Body of pancreas (tissue), 4 donors: ENCODE measurements around the gene RBM20. TPM values are rescaled to one million over a fixed set of nuclear protein-coding genes. Genes with fewer than 3 reads are reported as not detected.
A peak's percentile ranks its signal among the peaks of the same experiment; 100 is the strongest.

Source experiments
- ATAC-seq: fragments of 150-250 bp; one replicate; pipeline ENCODE4 v1.9.1; 2016
- DNase-seq, 4 donors: peaks; one replicate each; pipeline ENCODE4 v3.0.0-alpha.2; 2019
- H3K27ac ChIP-seq, 4 donors: fragments of 200-600 bp; sonication (generic); 1 replicate in 3 of 4; 2 replicates in 1 of 4; pipeline versions ENCODE4 v1.5.1 to v1.6.1; 2016 to 2019; ENCODE audit warnings: mild to moderate bottlenecking in 1 of 4, mixed read lengths in 1 of 4, moderate library complexity in 1 of 4
- H3K27me3 ChIP-seq, 2 donors: fragments of 200-600 bp; sonication (generic); one replicate each; pipeline ENCODE4 v1.6.0; 2016; ENCODE audit warnings: mild to moderate bottlenecking in 1 of 2
- H3K36me3 ChIP-seq, 2 donors: fragments of 200-600 bp; sonication (generic); replicated peaks in 1 of 2; 2 replicates each; pipeline ENCODE4 v1.5.1; 2016; ENCODE audit warnings: low read depth in 2 of 2; ENCODE audit not compliant: insufficient read depth in 1 of 2
- H3K4me1 ChIP-seq: fragments of 200-600 bp; sonication (generic); one replicate; pipeline ENCODE4 v1.6.0; 2016
- H3K4me3 ChIP-seq, 2 donors: fragments of 200-600 bp; sonication (generic); 1 replicate in 1 of 2; 2 replicates in 1 of 2; pipeline ENCODE4 v1.5.1; 2016 to 2019
- H3K9me3 ChIP-seq, 3 donors: fragments of 200-600 bp; sonication (generic); 1 replicate in 2 of 3; 2 replicates in 1 of 3; pipeline ENCODE4 v1.5.1; 2016
- CTCF ChIP-seq, 7 experiments: fragments of 450-650 bp in 4 of 7; fragments of 200-600 bp in 3 of 7; sonication (generic) in 3 of 7; IDR thresholded peaks; one replicate each; pipeline ENCODE4 v1.5.1; 2016 to 2019; ENCODE audit warnings: antibody characterized with exemption in 7 of 7
- POLR2A ChIP-seq, 3 donors: fragments of 450-650 bp; IDR thresholded peaks; one replicate each; pipeline ENCODE4 v1.6.1; 2016; ENCODE audit warnings: antibody characterized with exemption in 3 of 3, mild to moderate bottlenecking in 2 of 3
- whole genome bisulfite sequencing, 2 donors: methylation state at CpG; one replicate each; pipeline ENCODE4 v1.1.5; 2017; 5-methylcytosine and 5-hydroxymethylcytosine counted together
- intact Hi-C: fragments of 100-400 bp; cut with DNase I; formaldehyde crosslinking; loops from one replicate; pipeline ENCODE4 v1.15.1; 2023
- total RNA-seq, 2 donors: library from RNA; depleted of rRNA; stranded (reverse); fragments of >200 nt; gene quantifications; one replicate each; pipeline ENCODE4 v1.1.0, GENCODE V29; 2016

RBM20 gene
- total RNA-seq, 2 donors from 2014 or later: 14.5 to 39.4 TPM

GRCh38 chr10:110757586-110757985, 113.5 kb downstream of the RBM20 start:
- H3K36me3 ChIP-seq: no peaks in the 10 kb centered on the region
- ATAC-seq (no peak), DNase-seq (no peak)
- H3K4me3 ChIP-seq: no peak overlapping the region
- H3K27ac ChIP-seq: no peak overlapping the region
- intact Hi-C loops: no loop called here
- no peaks in the 10 kb centered on the region for H3K9me3 ChIP-seq
- TF ChIP-seq POLR2A (IDR thresholded peaks at IDR 0.05): no peak
- no peak for TF ChIP-seq CTCF (IDR thresholded peaks at IDR 0.05)
- H3K27me3 ChIP-seq: no peaks in the 10 kb centered on the region
- peaks cover 7% of the 10 kb centered on the region for H3K4me1 ChIP-seq
- WGBS, 2 donors: 88 to 94% methylated on average over 1 of the region's 1 CpG

GRCh38 chr10:110758128-110758765, 114.1 kb downstream of the RBM20 start:
- Histone ChIP-seq H3K4me1 (peaks cover 7% of the 10 kb centered on the region), H3K36me3 (no peaks in the 10 kb centered on the region), H3K27ac (peak overlapping the region in 1 of 4 donors; percentile 12), H3K27me3 (no peaks in the 10 kb centered on the region), H3K4me3 (no peak overlapping the region), H3K9me3 (no peaks in the 10 kb centered on the region)
- DNase-seq (no peak), ATAC-seq (no peak)
- TF ChIP-seq POLR2A (IDR thresholded peaks at IDR 0.05): no peak
- TF ChIP-seq CTCF (IDR thresholded peaks at IDR 0.05): no peak
- WGBS, 2 donors: 93% methylated on average over 8 of the region's 8 CpGs
- intact Hi-C loops: no loop called here

GRCh38 chr10:110758898-110759297, 114.8 kb downstream of the RBM20 start:
- WGBS, 2 donors: 87 to 94% methylated on average over 4 of the region's 4 CpGs
- TF ChIP-seq CTCF (IDR thresholded peaks at IDR 0.05): no peak
- TF ChIP-seq POLR2A (IDR thresholded peaks at IDR 0.05): no peak
- H3K9me3 ChIP-seq: no peaks in the 10 kb centered on the region
- H3K27me3 ChIP-seq: no peaks in the 10 kb centered on the region
- ATAC-seq (no peak), DNase-seq (no peak)
- H3K36me3 ChIP-seq: no peaks in the 10 kb centered on the region
- H3K4me3 ChIP-seq: no peak overlapping the region
- H3K27ac ChIP-seq: peak overlapping the region in 1 of 4 donors; percentile 12
- intact Hi-C loops: no loop called here
- peaks cover 7% of the 10 kb centered on the region for H3K4me1 ChIP-seq

GRCh38 chr10:110759523-110759922, 115.4 kb downstream of the RBM20 start:
- no peaks in the 10 kb centered on the region for H3K36me3 ChIP-seq
- no peak overlapping the region for H3K27ac ChIP-seq
- 91 to 97% methylated on average over 4 of the region's 4 CpGs for WGBS, 2 donors
- intact Hi-C loops: no loop called here
- no peak for ATAC-seq
- no peak for TF ChIP-seq POLR2A (IDR thresholded peaks at IDR 0.05)
- TF ChIP-seq CTCF (IDR thresholded peaks at IDR 0.05): no peak
- H3K9me3 ChIP-seq: no peaks in the 10 kb centered on the region
- H3K4me1 ChIP-seq: peaks cover 7% of the 10 kb centered on the region
- no peak for DNase-seq
- H3K27me3 ChIP-seq: no peaks in the 10 kb centered on the region
- H3K4me3 ChIP-seq: no peak overlapping the region
